HG03175 (cell line): Measurements from ENCODE around the gene CCDC89.
"Not testable (repeated sequence)": the region's sequence is repeated elsewhere in the genome, so short reads cannot be mapped to it uniquely, and the experiment has no call there.

Source experiments
- ATAC-seq: cut with Tn5 transposase; IDR thresholded peaks from one replicate; pipeline ENCODE4 v1.9.1; 2021; ENCODE audit warnings: mild to moderate bottlenecking, moderate library complexity; ENCODE audit not compliant: unreplicated experiment

CCDC89 gene

DNA sequence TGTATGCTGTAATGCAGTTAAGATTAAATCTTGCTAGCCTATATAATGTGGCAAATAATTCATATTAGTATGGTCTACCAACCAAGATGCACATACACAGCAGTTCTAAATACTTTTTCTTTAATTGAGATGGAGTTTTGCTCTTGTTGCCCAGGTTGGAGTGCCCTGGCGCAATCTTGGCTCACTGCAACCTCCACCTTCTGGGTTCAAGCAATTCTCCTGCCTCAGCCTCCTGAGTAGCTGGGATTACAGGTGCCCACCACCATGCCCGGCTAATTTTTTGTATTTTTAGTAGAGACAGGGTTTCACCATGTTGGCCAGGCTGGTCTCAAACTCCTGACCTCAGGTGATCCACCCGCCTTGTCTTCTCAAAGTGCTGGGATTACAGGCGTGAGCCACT is 31.7 kb downstream of the CCDC89 start:
- not testable (repeated sequence) for ATAC-seq

DNA sequence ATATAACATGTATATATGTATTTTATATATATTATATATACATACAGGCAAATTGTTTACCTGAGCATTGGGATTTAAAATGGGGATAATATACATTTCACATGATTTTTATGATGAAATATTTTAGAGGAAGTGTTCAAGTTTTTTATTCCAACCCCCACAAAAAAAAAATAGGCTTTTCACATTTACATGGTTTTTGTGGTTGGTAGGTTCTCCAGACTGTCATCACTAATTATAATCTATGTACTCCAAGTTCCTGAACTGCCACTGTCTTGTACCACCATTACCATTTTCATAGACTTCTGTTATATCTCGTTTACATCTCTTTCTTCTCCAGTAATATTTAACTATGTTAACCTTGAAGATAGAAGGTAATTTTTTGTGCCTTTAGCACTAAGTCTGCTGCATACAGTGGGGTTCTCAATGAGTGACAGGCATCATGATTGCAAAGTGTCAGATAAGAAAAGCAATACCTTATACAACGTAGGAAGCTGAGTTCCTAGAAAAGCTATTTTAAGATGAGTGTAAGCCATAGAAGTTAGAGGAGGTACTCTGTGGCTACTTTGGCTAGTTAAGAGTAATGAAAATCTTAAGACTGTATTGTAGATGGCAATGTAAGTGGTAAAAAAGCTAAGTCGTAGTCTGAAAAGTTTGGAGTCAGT is 33.1 kb downstream of the CCDC89 start:
- ATAC-seq = no peak

DNA sequence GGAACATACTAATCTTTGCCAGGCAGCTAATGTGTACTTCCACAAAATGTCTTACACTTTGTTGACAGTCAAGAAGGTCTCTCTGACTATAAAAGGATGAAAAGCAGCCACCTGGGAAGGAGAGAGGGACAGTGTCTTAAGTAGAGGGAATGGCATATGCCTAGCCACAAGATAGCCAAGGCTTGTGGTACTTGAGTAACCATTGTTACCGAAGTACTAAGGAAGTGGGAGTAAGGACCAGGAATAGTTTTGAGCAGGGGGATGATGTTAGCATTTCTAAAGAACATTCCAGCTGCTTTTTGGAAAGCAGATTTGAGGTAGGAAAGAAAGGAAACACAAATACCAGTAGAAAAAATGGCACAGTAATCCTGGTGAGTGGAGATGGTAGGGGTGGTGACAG is 34.9 kb downstream of the CCDC89 start:
- ATAC-seq = no peak

DNA sequence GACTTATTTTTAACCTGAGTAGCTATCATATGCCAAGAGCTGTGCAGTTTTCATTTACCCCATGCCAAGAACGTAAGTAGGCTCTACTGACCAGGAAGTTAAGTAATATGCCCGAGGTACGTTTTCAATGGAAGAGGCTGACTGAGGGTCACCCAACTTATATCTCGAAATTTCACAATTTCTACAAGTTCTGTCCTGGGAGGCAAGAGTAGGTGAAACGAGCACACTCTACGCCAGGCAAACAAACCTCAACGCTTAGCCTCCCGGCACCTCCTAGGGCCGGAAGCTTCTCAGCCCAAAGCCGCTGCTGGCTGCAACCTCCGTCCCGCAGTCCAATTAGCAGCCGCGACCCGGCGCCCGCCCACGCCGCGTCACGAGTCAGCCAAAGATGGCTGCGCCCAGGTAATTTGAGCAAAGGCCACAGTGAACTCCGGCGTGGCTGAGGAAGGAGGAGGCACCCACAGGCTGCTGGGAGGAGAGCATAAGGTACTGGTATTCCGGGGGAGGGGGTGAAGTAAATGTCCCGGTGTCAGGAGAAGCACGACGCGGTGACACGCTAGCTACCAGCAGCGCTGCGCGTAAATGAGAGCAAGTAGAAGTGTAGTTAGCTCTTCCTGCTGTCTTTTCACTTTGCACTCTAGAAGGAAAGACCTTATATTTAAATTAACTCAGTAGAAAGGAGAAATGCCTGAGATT is 38.2 kb downstream of the CCDC89 start, which contains the start of gene TMEM126A:
TMEM126A (plus strand) TSS at position 364 of the 696 bp plus-strand sequence. CDS start 2,289 bp downstream, outside the sequence.
- peak; percentile 100 for ATAC-seq

DNA sequence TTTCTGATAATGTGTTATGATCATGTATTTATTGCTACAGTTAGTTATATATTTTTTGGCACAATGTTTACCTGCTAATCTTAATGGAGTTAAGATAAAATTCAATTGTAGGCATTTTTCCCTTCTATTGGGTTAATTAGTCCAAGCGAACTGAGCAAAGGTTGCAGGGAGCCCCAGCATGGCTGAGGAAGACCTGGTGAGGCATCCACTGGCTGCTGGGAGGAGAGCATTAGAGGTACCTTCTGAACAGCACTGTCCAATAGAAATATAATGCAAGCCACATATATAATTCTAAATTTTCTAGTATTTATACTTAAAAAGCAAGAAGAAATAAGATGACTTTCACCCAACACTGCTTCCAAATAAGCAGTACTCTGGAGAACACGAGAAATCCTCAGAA is 38.9 kb downstream of the CCDC89 start:
- ATAC-seq = peak; percentile 4

DNA sequence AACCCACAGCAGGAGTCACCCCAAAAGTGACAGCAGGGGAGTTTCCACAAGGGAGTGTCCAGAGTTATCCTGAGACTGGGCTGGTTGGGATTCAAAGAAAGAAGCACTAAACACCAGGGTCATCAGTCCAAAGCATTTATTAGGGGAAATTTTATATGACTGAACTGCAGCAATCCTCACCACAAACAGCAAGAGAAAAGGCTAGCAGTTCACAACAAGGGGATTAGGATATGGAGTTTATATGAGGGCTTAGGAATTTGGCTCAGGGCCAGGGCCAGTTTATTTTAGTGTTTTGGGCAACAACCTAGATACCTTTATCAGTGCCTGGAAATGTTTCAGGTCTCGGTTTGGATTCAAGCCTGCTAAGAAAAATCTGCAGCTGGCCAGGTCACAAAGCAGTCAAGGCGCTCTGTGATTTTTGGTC is 42.8 kb downstream of the CCDC89 start:
- no peak for ATAC-seq

DNA sequence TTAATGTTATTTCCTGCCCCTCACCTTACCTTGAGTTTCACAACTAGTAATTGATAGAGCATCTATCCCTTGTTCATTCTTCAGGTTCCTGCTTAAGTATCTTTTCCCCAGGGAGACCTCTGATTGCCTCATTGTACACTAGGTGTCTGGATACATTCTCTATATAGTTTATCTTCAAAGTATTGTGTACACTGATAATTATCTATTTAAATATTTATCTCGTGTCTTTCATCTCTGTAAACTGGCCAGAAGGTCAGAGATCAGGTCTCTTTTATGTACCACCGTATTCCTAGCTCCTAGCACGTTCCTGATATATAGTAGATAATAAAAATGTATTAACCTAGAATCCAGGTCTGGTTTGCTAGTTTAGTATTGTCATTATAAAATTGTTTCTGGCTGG is 51.2 kb downstream of the CCDC89 start:
- ATAC-seq = no peak
